IPS-20b (cell line): ENCODE data around the gene RBM14.
A peak's percentile ranks its signal among the peaks of the same experiment; 100 is the strongest.

Source experiments
- H3K27ac ChIP-seq: one replicate; pipeline ENCODE4 v1.5.1; 2013; ENCODE audit warnings: low read length
- H3K27me3 ChIP-seq: 2 replicates; pipeline ENCODE4 v1.6.1; 2013; ENCODE audit warnings: mild to moderate bottlenecking, low read length, inconsistent platforms; ENCODE audit not compliant: insufficient read depth
- H3K36me3 ChIP-seq: 2 replicates; pipeline ENCODE4 v1.6.1; 2013; ENCODE audit warnings: low read depth, mild to moderate bottlenecking, inconsistent platforms, low read length, moderate library complexity; ENCODE audit not compliant: insufficient read depth
- H3K4me1 ChIP-seq: 2 replicates; pipeline ENCODE4 v1.6.1; 2013; ENCODE audit warnings: mild to moderate bottlenecking, control low read depth, inconsistent platforms, low read length, moderate library complexity; ENCODE audit not compliant: insufficient read depth
- H3K4me3 ChIP-seq: 2 replicates; pipeline ENCODE4 v1.5.1; 2013; ENCODE audit warnings: mild to moderate bottlenecking, low read length, inconsistent platforms
- H3K9ac ChIP-seq: 2 replicates; pipeline ENCODE4 v1.6.1; 2013; ENCODE audit warnings: low read depth, mild to moderate bottlenecking, inconsistent platforms, low read length, moderate library complexity
- H3K9me3 ChIP-seq: 2 replicates; pipeline ENCODE4 v1.6.1; 2013; ENCODE audit warnings: mild to moderate bottlenecking, low read depth, low read length, inconsistent platforms; ENCODE audit not compliant: insufficient read depth

Gene RBM14

GRCh38 chr11:66665369-66665768 is 48.9 kb downstream of the RBM14 start:
- Histone ChIP-seq H3K27ac (no peak overlapping the region), H3K4me1 (no peaks in the 10 kb centered on the region), H3K9ac (no peak overlapping the region), H3K27me3 (no peaks in the 10 kb centered on the region), H3K4me3 (no peak overlapping the region), H3K9me3 (no peaks in the 10 kb centered on the region), H3K36me3 (peaks cover 74% of the 10 kb centered on the region)

- H3K9ac ChIP-seq = no peak overlapping the region
- H3K36me3 ChIP-seq = peaks cover 63% of the 10 kb centered on the region
- H3K9me3 ChIP-seq = no peaks in the 10 kb centered on the region
- no peak overlapping the region for H3K27ac ChIP-seq
- no peaks in the 10 kb centered on the region for H3K27me3 ChIP-seq
- peaks cover 2% of the 10 kb centered on the region; the same call in 1 of the 2 replicates for H3K4me1 ChIP-seq
- H3K4me3 ChIP-seq = no peak overlapping the region
Observed at GRCh38 chr11:66670816-66671215, 54.4 kb downstream of the RBM14 start.

- Histone ChIP-seq H3K4me3 (peak overlapping the region; percentile 80), H3K9me3 (no peaks in the 10 kb centered on the region), H3K36me3 (peaks cover 38% of the 10 kb centered on the region), H3K4me1 (peaks cover 10% of the 10 kb centered on the region; the same call in 1 of the 2 replicates), H3K27ac (no peak overlapping the region), H3K9ac (no peak overlapping the region), H3K27me3 (no peaks in the 10 kb centered on the region)
Observed at GRCh38 chr11:66674964-66675602, 58.7 kb downstream of the RBM14 start.

DNA sequence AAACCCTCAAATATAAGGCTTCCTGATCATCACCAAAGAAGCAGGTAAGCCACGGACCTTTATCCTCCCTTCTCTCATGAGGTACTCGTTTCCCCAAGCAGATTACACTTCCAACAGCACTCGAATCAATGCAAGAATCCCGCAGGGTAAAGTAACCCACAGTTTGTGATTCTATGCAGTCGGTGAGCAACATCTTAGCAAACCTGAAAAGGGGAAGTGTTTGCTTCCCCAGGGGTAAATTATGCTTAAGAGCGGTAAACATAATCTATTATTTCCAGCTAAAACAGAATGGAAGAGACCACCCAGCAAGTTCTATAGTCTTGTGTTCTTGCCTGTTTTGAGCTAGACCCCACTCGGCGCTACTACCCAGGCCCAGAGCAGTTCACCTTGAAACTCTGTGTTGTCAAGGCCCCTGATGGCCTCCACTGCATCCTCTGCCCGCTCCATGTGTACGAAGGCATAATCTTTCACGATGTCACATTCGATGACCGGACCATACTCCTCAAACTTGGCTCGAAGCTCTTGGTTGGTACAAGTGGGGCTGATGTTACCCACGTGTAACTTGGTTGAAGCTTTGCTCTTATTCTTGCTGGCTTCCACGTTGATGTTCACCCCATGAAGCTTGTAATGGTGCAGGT is 60.0 kb downstream of the RBM14 start:
- Histone ChIP-seq H3K9me3 (no peaks in the 10 kb centered on the region), H3K27me3 (no peaks in the 10 kb centered on the region), H3K9ac (peak overlapping the region; percentile 81; the same call in 1 of the 2 replicates), H3K4me1 (peaks cover 10% of the 10 kb centered on the region; the same call in 1 of the 2 replicates), H3K27ac (no peak overlapping the region), H3K4me3 (peak overlapping the region; percentile 80), H3K36me3 (peaks cover 30% of the 10 kb centered on the region)
